Measurements from ENCODE around the gene OTULIN.

- TF ChIP-seq POLR2A (IDR thresholded peaks at IDR 0.05): no peak
- no peak for TF ChIP-seq CTCF (IDR thresholded peaks at IDR 0.05)
Measured at GRCh38 chr5:14741801-14742440, 77.4 kb downstream of the OTULIN start.
